ENCODE results near the gene AKR1B15.
"Not testable (repeated sequence)": the region's sequence is repeated elsewhere in the genome, so short reads cannot be mapped to it uniquely, and the experiment has no call there.

DNA sequence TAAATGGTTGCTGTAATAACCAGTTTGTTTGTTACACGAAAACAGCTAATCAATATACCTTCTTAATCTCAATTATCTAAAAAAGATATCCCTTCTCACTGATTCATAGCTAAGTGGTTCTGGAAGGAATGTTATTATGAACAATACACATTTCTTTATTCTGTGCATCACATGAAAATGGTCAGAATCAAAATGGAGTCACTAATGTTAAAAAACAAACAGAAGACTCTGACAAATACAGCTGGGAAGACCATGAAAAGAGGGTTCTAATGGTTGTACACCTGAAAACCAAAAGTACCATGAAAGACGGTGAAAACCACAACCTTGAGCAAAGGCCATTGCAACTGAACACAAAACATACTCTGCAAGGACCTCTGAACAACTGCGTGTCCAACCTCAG, 23.5 kb upstream of the AKR1B15 start:
- TF ChIP-seq, protein P1, sequence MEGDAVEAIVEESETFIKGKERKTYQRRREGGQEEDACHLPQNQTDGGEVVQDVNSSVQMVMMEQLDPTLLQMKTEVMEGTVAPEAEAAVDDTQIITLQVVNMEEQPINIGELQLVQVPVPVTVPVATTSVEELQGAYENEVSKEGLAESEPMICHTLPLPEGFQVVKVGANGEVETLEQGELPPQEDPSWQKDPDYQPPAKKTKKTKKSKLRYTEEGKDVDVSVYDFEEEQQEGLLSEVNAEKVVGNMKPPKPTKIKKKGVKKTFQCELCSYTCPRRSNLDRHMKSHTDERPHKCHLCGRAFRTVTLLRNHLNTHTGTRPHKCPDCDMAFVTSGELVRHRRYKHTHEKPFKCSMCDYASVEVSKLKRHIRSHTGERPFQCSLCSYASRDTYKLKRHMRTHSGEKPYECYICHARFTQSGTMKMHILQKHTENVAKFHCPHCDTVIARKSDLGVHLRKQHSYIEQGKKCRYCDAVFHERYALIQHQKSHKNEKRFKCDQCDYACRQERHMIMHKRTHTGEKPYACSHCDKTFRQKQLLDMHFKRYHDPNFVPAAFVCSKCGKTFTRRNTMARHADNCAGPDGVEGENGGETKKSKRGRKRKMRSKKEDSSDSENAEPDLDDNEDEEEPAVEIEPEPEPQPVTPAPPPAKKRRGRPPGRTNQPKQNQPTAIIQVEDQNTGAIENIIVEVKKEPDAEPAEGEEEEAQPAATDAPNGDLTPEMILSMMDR (conservative IDR thresholded peaks at IDR 0.05; ENCODE audit: low read depth, low read length) = not testable (repeated sequence)
- not testable (repeated sequence) for TF ChIP-seq EZH2 (IDR thresholded peaks at IDR 0.05; ENCODE audit: borderline replicate concordance, low read depth, low read length, poor library complexity, severe bottlenecking)

Data from A673 (cell line).